GM12891 (cell line): ENCODE measurements around the gene TM4SF18.
"Not testable (repeated sequence)": the region's sequence is repeated elsewhere in the genome, so short reads cannot be mapped to it uniquely, and the experiment has no call there.

Source experiments
- DNase-seq: peaks from one replicate; pipeline ENCODE4 v3.0.0; 2011; ENCODE audit warnings: low spot score; ENCODE audit not compliant: insufficient read length
- FAIRE-seq: peaks from 2 replicates; lab custom pipeline; 2011; peaks lifted over from hg19 to GRCh38; lab: Jason Lieb, UNC
- PAX5 ChIP-seq: IDR thresholded peaks from 2 replicates; pipeline ENCODE4 v1.6.1; 2011; ENCODE audit warnings: low read length, moderate library complexity, mild to moderate bottlenecking; ENCODE audit not compliant: insufficient read depth, severe bottlenecking
- POLR2A ChIP-seq: IDR thresholded peaks from 2 replicates; pipeline ENCODE4 v1.6.1; 2011; ENCODE audit warnings: low read depth, low read length, control low read depth
- POLR2AphosphoS5 ChIP-seq: IDR thresholded peaks from 2 replicates; pipeline ENCODE4 v1.6.1; 2011; ENCODE audit warnings: low read depth, low read length, control low read depth
- POU2F2 ChIP-seq: IDR thresholded peaks from 2 replicates; pipeline ENCODE4 v1.6.1; 2011; ENCODE audit warnings: low read depth, mild to moderate bottlenecking, control low read depth, low read length, moderate library complexity
- SPI1 ChIP-seq: IDR thresholded peaks from 2 replicates; pipeline ENCODE4 v1.6.1; 2011; ENCODE audit warnings: low read depth, low read length, control low read depth
- TAF1 ChIP-seq: IDR thresholded peaks from 2 replicates; pipeline ENCODE4 v1.6.1; 2011; ENCODE audit warnings: low read depth, low read length, control low read depth

Gene TM4SF18

GRCh38 chr3:149356044-149356592, 22.7 kb upstream of the TM4SF18 start:
- DNase-seq (no peak), FAIRE-seq (no peak)
- no peak for TF ChIP-seq POU2F2
- TF ChIP-seq PAX5: no peak
- no peak for TF ChIP-seq SPI1
- no peak for TF ChIP-seq POLR2AphosphoS5
- TF ChIP-seq TAF1: no peak
- no peak for TF ChIP-seq POLR2A

- FAIRE-seq (no peak), DNase-seq (no peak)
- TF ChIP-seq POLR2AphosphoS5 (no peak), POU2F2 (no peak), POLR2A (no peak), TAF1 (no peak), PAX5 (no peak), SPI1 (no peak)
These were observed 20.2 kb upstream of the TM4SF18 start for GRCh38 chr3:149353581-149354184.

DNA sequence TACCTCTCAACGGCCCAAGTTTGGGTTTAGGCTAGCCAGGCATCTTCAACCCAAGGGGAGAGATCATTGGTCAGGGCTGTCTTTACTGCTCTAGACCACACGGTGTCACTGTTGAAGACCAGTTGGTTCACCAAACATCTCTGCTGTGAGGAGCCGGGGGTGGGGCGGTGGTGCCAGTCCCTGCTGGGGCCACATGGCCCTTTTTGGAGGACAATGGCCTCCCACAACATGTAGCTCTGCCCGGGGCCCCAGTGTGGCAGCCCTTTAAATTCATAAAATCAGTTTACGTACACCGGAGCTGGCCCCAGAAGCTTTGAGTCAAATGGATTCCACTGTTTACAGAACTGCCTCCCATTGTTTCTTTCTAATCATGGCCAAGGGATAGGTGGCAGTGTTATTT, 19.1 kb upstream of the TM4SF18 start:
- peak; percentile 44 for DNase-seq
- peak; percentile 74 for FAIRE-seq
- TF ChIP-seq POLR2A: no peak
- TF ChIP-seq TAF1: no peak
- TF ChIP-seq PAX5: no peak
- no peak for TF ChIP-seq POU2F2
- no peak for TF ChIP-seq SPI1
- no peak for TF ChIP-seq POLR2AphosphoS5

DNA sequence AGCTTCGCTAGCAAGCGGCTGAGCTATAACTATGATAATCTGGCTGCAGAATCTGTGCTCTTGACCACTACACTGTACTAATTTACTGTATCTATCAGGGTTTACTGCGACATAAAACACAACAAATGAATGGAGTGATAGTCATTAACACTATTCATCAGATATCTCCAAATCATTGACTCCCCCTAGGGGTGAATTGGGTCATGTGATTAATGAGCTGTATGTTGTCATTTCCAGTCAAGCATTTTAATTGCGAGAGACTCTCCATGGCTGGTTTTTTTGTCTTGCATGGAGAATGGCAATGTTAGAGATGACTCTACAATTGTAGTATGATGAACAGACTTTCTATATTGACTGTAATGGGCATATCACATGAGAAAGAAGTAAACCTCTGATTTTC, 10.5 kb upstream of the TM4SF18 start:
- no peak for DNase-seq
- no peak for TF ChIP-seq POU2F2
- no peak for TF ChIP-seq TAF1
- no peak for TF ChIP-seq PAX5
- TF ChIP-seq SPI1: no peak
- TF ChIP-seq POLR2A: no peak
- no peak for TF ChIP-seq POLR2AphosphoS5
- FAIRE-seq: peak; percentile 9

- no peak for FAIRE-seq
- no peak for TF ChIP-seq POU2F2
- TF ChIP-seq POLR2A: no peak
- TF ChIP-seq PAX5: no peak
- TF ChIP-seq TAF1: no peak
- TF ChIP-seq SPI1: no peak
- DNase-seq: no peak
These were observed 9.3 kb upstream of the TM4SF18 start for GRCh38 chr3:149342413-149343380.

DNA sequence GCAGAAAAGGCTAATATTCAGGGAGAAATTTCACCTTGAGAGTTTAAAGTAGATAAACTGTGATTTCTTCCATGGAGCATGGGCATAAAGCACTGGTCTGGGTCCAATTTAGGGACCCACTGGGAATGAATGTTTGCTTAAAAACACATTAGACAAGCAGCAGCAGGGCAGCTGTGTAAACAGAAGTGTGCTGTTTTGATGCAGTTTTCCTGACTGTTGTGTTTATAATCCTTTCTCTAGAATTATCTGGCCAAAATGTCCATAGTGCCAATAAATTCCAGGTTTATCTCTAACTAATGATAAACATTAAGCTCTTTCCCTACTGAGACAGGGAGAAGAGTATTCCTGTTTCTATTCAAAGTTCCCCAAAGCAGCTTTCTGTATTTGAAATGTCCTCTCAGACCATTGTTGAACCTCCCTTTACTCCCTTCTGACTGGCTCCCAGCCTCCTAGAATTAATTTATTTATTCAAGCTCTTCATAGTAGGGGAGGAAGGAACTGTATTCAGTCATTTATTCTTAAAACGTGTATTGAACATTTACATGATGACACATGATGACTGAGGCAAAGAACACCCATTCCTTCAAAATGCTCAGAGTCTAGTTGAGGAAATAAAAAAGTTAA, 7.0 kb upstream of the TM4SF18 start:
- DNase-seq (no peak), FAIRE-seq (no peak)
- TF ChIP-seq SPI1: no peak
- no peak for TF ChIP-seq TAF1
- TF ChIP-seq POU2F2: no peak
- no peak for TF ChIP-seq POLR2AphosphoS5
- no peak for TF ChIP-seq PAX5
- no peak for TF ChIP-seq POLR2A

- no peak for DNase-seq
- TF ChIP-seq TAF1 (no peak), SPI1 (no peak), POLR2A (no peak), POU2F2 (no peak), POLR2AphosphoS5 (no peak), PAX5 (no peak)
- no peak for FAIRE-seq
These were observed 6.5 kb upstream of the TM4SF18 start for GRCh38 chr3:149339931-149340309.

GRCh38 chr3:149337486-149337885, 4.0 kb upstream of the TM4SF18 start:
- DNase-seq, FAIRE-seq: not testable (repeated sequence)

- FAIRE-seq: no peak
- DNase-seq: no peak
- TF ChIP-seq SPI1 (no peak), POU2F2 (no peak), TAF1 (no peak), PAX5 (no peak), POLR2A (no peak), POLR2AphosphoS5 (no peak)
These were observed 3.5 kb upstream of the TM4SF18 start for GRCh38 chr3:149336925-149337324.
